GM21619 (cell line): ENCODE measurements around the gene ZIM2.

Source experiments
- ATAC-seq: cut with Tn5 transposase; IDR thresholded peaks from one replicate; pipeline ENCODE4 v1.9.1; 2021; ENCODE audit not compliant: unreplicated experiment

The ZIM2 gene

GRCh38 chr19:56839652-56840450, 675 bp downstream of the ZIM2 start:
- no peak for ATAC-seq

DNA sequence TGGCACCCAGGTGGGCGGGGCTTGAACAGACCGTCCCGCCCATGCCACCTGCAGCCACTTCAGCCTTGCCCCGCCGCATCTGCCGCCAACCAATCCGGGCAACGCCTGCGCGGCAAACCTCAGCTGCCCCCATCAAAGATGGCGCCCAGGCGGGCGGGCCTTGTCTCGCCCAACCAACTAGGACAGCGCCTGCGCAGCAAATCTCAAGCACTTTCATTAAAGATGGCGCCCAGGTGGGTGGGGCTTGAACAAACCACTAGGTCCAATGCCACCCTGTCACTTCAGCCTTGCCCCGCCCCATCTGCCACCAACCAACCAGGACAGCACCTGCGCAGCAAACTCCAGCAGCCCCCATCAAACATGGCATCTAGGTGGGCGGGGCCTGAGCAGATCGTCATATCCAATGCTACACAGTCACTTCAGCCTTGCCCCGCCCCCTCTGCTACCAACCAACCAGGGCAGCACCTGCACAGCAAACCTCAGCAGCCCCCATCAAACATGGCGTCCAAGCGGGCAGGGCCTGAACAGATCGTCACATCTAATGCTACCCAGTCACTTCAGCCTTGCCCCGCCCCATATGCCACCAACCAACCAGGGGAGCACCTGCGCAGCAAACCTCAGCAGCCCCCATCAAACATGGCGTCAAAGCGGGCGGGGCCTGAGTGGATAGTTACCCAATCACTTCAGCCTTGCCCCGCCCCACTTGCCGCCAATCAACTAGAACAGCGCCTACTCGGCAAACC, 1.4 kb downstream of the ZIM2 start:
- no peak for ATAC-seq

GRCh38 chr19:56838024-56838908, 2.3 kb downstream of the ZIM2 start:
- no peak for ATAC-seq

DNA sequence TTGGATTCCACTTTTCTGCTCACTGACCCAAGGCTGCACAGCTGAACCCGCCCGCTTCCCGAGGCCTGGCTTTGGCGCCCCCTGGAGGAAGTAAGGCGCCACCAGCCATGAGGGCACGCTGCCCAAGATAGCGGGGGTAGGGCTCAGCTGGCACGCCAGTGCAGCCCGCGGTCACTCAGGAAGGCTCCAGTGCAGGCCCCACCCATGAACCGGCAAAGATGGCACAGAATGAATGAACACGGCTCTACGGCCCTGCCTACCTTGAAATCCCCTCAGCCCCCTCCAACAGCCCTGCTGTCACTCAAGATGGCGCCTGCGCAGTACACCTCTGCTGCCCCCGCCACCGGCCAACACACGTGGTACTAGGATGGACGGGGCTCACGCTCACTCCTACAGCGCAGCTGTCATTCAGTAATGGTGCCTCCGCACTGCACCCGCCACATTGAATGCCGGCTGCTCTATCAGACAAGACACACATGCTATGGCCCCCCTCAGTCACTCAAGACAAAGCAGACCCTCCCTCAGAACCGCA, 3.0 kb downstream of the ZIM2 start:
- ATAC-seq, result no peak

GRCh38 chr19:56837004-56837403, 3.5 kb downstream of the ZIM2 start:
- no peak for ATAC-seq

GRCh38 chr19:56836059-56836458, 4.5 kb downstream of the ZIM2 start:
- no peak for ATAC-seq

- no peak for ATAC-seq
Observed at GRCh38 chr19:56835401-56835800, 5.1 kb downstream of the ZIM2 start.

GRCh38 chr19:56834564-56835375, 5.8 kb downstream of the ZIM2 start:
- no peak for ATAC-seq

- ATAC-seq, result no peak
Observed at GRCh38 chr19:56832352-56832928, 8.1 kb downstream of the ZIM2 start.

GRCh38 chr19:56831255-56831654, 9.3 kb downstream of the ZIM2 start:
- ATAC-seq, result no peak

DNA sequence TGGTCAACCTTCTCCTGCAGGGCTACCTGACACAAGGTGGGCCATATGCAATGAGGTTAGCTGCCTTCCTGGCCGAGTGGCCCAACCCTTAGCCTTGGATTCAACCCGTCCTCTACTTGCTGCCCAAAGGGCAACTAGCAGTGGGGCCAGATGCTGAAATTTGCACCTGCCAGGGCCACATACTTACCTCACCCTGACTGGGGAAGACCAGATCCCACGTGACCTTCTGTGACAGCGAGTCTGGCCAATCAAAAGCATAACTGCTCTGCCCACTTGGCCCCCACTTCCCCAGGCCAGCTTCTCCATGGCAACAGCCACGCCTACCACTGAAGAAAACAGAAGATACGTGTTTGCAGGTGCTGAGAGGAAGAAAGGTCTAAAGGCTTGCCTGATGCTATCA, 10.9 kb downstream of the ZIM2 start:
- ATAC-seq, result no peak

DNA sequence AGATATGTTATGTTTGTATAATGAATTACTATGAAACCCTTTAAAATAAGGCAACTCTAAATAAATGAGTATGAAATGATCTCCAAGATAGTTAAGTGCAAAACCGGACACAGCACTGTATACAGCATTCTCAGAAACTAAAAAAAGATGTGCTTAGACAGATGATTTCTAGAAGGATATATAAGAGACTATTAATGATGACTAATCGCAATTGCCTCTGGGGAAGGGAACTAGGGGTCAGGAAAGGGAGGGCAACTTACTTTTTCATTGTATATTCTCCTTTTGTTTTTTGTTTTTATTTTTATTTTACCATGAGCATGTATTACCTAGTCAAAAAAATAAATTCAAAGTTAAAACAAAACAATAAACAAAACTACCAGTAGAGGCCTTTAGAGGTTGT, 12.8 kb downstream of the ZIM2 start:
- ATAC-seq, result no peak

DNA sequence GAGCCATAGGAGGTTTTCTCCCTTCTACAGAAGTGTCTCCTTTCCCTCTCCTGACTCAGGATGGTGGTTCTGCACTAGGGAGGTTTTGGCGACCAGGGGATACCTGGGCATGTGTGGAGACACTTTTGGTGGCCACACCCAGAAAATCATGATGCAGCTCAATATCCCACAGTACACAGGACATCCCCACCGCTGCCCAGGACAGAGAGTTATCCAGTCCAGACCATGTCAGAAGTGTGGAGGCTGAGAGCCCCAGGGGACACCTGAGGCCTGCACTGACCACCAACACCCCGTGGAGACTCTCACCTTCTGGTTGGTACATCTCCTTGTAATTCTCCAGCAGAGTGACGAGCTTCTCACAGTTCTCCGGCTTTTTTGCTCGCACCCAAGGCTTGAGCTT, 16.6 kb downstream of the ZIM2 start:
- no peak for ATAC-seq

DNA sequence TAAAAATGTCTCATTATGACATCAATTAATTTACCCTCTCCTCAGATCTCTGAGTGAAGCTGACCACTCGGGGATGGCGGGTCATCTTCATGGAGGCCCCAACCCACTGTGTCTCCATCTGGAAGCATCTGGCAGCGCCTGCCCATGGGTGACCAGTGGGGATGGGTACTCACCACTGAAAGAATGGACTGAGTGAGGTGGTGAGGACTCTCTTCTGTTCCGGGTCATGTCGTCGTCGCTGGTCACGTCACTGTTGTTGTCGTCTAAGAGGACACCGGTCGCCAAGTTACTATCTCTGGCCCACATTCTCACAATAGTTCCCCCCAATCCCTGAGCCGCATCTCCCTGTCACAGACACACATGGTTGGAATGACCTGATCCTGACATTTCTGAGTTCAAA, 17.1 kb downstream of the ZIM2 start:
- ATAC-seq, result no peak

DNA sequence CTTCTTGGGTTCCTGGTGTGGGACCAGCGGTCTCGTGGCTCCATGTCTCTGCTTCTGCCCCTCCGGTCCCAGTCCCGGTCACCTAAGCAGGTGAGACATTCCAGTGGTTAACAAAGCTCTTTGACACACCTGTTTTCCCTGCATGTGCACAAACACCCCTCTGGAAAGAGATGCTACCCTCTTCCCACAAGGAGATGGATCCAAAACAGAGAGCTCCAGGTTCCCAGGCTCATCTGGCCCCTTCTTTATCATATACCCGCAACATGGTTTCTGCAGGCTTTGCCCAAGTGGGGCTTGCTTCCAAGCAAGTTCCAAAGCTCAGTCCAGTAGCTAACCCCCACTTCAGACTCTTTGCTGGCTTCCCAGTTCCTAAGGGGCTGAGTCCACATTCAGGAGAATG, 17.8 kb downstream of the ZIM2 start:
- no peak for ATAC-seq

DNA sequence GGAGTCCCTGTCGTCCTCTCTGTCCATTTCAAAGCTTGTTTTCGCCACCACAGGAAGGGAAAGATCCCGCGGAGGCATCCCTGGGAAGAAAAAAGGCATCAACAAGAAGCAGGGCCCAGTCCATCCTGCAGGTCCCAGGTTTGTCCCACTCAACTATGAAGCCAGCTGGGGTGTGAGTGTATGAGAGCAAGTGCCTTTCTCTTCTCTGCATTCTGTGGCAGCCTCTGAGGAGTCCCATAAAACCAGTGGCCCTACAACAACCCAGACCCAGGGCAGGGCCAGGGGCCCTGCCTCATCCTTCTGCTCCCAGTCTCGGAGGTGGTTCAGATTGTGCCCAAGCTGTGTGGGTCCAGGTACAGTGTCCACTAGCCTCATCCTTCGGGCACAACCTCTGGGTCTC, 18.9 kb downstream of the ZIM2 start:
- ATAC-seq, result no peak

DNA sequence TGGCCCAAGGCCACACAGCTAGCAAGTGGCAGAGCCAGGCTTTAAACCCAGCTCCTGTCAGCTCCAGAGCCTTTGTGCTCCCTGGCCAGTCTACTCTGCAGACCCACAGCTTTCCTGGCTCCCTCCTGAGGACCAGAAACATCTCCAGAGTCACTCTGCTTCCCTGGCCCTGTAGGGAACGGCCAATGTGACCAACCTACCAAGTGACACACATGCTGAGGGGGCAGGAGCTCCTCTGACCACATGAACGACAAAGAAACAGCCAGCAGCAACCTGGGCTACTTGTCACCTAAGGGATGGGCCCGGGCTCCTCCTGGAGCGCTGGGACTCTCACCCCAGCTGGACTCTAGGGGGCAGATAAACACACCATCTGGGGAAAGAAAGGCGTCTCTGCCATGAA, 19.3 kb downstream of the ZIM2 start:
- ATAC-seq, result no peak

GRCh38 chr19:56819166-56819565, 21.4 kb downstream of the ZIM2 start:
- ATAC-seq, result no peak

DNA sequence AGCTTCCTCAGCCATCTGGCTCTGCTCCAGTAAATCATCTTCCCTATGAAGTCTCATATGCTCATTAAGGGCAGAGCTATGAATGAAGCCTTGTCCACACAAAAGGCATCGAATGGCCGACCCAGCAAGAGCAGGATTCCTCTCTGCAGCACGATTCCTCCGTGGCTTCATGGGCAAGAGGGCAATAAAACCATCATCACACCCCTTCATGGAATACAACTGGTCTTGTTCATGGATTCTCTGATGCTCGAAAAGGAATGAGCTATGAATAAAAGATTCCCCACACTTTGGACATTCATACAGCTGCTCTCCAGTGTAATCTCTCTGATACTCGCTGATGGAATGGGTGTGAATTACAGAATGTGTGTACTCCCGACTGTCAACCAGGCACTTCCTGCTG, 25.9 kb downstream of the ZIM2 start:
- ATAC-seq, result no peak

- ATAC-seq, result no peak
Observed at GRCh38 chr19:56813531-56813930, 27.0 kb downstream of the ZIM2 start.
